ENCODE results near the gene FNDC3B. TPM values are rescaled to one million over a fixed set of nuclear protein-coding genes. Genes with fewer than 3 reads are reported as not detected.

FNDC3B gene
- total RNA-seq, 4 donors from 2014 or later = 23.9 to 61.9 (median 37.0) TPM

GRCh38 chr3:172101107-172101506 is 61.7 kb downstream of the FNDC3B start:
- H3K4me3 ChIP-seq = no peak overlapping the region
- no peak overlapping the region for H3K27ac ChIP-seq
- 76% methylated on average over 3 of the region's 3 CpGs for WGBS
- no peaks in the 10 kb centered on the region for H3K36me3 ChIP-seq
- H3K4me1 ChIP-seq = peaks cover 50% of the 10 kb centered on the region
- TF ChIP-seq EP300 (IDR thresholded peaks at IDR 0.05) (no peak), POLR2A (IDR thresholded peaks at IDR 0.05) (no peak)
- TF ChIP-seq, protein P1, sequence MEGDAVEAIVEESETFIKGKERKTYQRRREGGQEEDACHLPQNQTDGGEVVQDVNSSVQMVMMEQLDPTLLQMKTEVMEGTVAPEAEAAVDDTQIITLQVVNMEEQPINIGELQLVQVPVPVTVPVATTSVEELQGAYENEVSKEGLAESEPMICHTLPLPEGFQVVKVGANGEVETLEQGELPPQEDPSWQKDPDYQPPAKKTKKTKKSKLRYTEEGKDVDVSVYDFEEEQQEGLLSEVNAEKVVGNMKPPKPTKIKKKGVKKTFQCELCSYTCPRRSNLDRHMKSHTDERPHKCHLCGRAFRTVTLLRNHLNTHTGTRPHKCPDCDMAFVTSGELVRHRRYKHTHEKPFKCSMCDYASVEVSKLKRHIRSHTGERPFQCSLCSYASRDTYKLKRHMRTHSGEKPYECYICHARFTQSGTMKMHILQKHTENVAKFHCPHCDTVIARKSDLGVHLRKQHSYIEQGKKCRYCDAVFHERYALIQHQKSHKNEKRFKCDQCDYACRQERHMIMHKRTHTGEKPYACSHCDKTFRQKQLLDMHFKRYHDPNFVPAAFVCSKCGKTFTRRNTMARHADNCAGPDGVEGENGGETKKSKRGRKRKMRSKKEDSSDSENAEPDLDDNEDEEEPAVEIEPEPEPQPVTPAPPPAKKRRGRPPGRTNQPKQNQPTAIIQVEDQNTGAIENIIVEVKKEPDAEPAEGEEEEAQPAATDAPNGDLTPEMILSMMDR (IDR thresholded peaks at IDR 0.05) = no peak
- H3K9me3 ChIP-seq = no peaks in the 10 kb centered on the region
- DNase-seq (ENCODE audit: low spot score in 2 of 2) = no peak
- H3K27me3 ChIP-seq = no peaks in the 10 kb centered on the region

DNA sequence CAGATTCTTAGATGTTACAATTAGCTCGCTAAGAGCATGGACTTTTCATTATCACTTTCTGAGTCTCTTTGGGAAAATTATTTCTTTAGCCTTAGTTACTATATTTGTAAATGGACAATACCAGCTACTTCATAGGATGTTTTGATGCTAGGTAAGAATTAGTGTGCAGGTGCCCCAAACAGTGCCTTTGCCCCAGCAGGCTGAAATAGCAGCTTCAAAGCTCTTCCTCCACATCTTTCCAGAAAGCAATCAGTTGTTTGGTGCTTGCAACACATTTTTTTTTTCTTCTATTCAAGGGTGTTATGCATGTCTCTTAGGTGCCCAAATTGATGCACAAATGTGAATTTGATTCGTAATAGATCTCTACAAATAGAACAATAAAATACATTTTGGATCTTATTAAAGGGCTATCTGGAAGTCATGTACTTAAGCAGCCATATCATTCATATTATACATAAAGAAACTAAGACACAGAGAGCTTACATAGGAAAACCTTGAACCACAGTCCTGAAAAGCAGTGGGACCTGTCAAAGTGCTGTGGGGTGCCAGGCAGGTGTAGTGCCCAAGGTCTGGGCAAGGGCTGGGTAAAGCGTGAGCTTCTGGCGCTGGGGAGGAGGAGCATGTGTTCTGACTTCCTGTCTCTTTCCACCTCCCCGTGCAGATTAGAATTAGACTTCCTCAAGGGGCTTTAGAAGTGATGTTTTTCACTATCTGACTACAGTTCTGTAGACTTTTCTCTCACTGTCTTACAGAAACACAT is 62.9 kb downstream of the FNDC3B start:
- peaks cover 45% of the 10 kb centered on the region for H3K4me1 ChIP-seq
- H3K4me3 ChIP-seq = no peak overlapping the region
- H3K36me3 ChIP-seq = no peaks in the 10 kb centered on the region
- no peak overlapping the region for H3K27ac ChIP-seq
- H3K27me3 ChIP-seq = no peaks in the 10 kb centered on the region
- H3K9me3 ChIP-seq = no peaks in the 10 kb centered on the region
- no peak for DNase-seq (ENCODE audit: low spot score in 2 of 2)
- WGBS = 53% methylated on average over 5 of the region's 5 CpGs
- TF ChIP-seq POLR2A (IDR thresholded peaks at IDR 0.05) (no peak), POLR2AphosphoS5 (IDR thresholded peaks at IDR 0.05) (no peak), EP300 (IDR thresholded peaks at IDR 0.05) (no peak)

- TF ChIP-seq, protein P1 (IDR thresholded peaks at IDR 0.05) = no peak
- no peak for TF ChIP-seq EP300 (IDR thresholded peaks at IDR 0.05)
- no peak for TF ChIP-seq POLR2AphosphoS5 (IDR thresholded peaks at IDR 0.05)
- TF ChIP-seq POLR2A (IDR thresholded peaks at IDR 0.05) = no peak
- H3K4me3 ChIP-seq = no peak overlapping the region
- no peaks in the 10 kb centered on the region for H3K9me3 ChIP-seq
- peaks cover 50% of the 10 kb centered on the region for H3K4me1 ChIP-seq
- H3K27me3 ChIP-seq = no peaks in the 10 kb centered on the region
- no peaks in the 10 kb centered on the region for H3K36me3 ChIP-seq
- DNase-seq (ENCODE audit: low spot score in 2 of 2) = no peak
- peak overlapping the region; percentile 48 for H3K27ac ChIP-seq
- WGBS = 48% methylated on average over 3 of the region's 3 CpGs
Measured at GRCh38 chr3:172102883-172103310, 63.5 kb downstream of the FNDC3B start.

GRCh38 chr3:172103724-172104123 is 64.3 kb downstream of the FNDC3B start:
- no peak for DNase-seq (ENCODE audit: low spot score in 2 of 2)
- Histone ChIP-seq H3K27me3 (no peaks in the 10 kb centered on the region), H3K4me1 (peaks cover 50% of the 10 kb centered on the region), H3K27ac (peak overlapping the region; percentile 48), H3K36me3 (no peaks in the 10 kb centered on the region), H3K4me3 (no peak overlapping the region), H3K9me3 (no peaks in the 10 kb centered on the region)
- TF ChIP-seq POLR2AphosphoS5 (IDR thresholded peaks at IDR 0.05) = no peak
- no peak for TF ChIP-seq POLR2A (IDR thresholded peaks at IDR 0.05)
- TF ChIP-seq, protein P1 (IDR thresholded peaks at IDR 0.05) = no peak
- TF ChIP-seq EP300 (IDR thresholded peaks at IDR 0.05) = no peak
- 32% methylated on average over 2 of the region's 2 CpGs for WGBS

GRCh38 chr3:172104471-172105072 is 65.2 kb downstream of the FNDC3B start:
- WGBS = 61% methylated on average over 2 of the region's 2 CpGs
- Histone ChIP-seq H3K27me3 (no peaks in the 10 kb centered on the region), H3K9me3 (no peaks in the 10 kb centered on the region), H3K36me3 (no peaks in the 10 kb centered on the region), H3K27ac (peak overlapping the region; percentile 29), H3K4me3 (no peak overlapping the region), H3K4me1 (peaks cover 50% of the 10 kb centered on the region)
- no peak for DNase-seq (ENCODE audit: low spot score in 2 of 2)
- TF ChIP-seq, protein P1 (IDR thresholded peaks at IDR 0.05) = no peak
- TF ChIP-seq EP300 (IDR thresholded peaks at IDR 0.05) (no peak), POLR2A (IDR thresholded peaks at IDR 0.05) (no peak), POLR2AphosphoS5 (IDR thresholded peaks at IDR 0.05) (no peak)

Data from suprapubic skin (tissue), 4 donors.